Pulmonary artery endothelial cell (primary cell): ENCODE results near the gene IL1RAPL2. TPM values are rescaled to one million over a fixed set of nuclear protein-coding genes. Genes with fewer than 3 reads are reported as not detected.
"Not testable (repeated sequence)": the region's sequence is repeated elsewhere in the genome, so short reads cannot be mapped to it uniquely, and the experiment has no call there.

ENCODE experiments used
- DNase-seq: peaks from one replicate; pipeline ENCODE4 v3.0.0-alpha.2; 2011; ENCODE audit warnings: low read depth, low spot score
- total RNA-seq: library from RNA; depleted of rRNA; stranded (reverse); fragments of >200 nt; gene quantifications from 2 replicates; pipeline ENCODE4 v1.2.3, GENCODE V29; 2014

The IL1RAPL2 gene
- total RNA-seq, 1 donor from 2014 or later = not detected

GRCh38 chrX:105567082-105567481 is 1001.1 kb downstream of the IL1RAPL2 start:
- no peak for DNase-seq

GRCh38 chrX:105608745-105609144 is 1042.7 kb downstream of the IL1RAPL2 start:
- no peak for DNase-seq

- no peak for DNase-seq
Observed at GRCh38 chrX:105609530-105609929, 1043.5 kb downstream of the IL1RAPL2 start.

- no peak for DNase-seq
Observed at GRCh38 chrX:105610411-105610810, 1044.4 kb downstream of the IL1RAPL2 start.

- DNase-seq = no peak
Observed at GRCh38 chrX:105618393-105619101, 1052.5 kb downstream of the IL1RAPL2 start.

- no peak for DNase-seq
Observed at GRCh38 chrX:105634180-105634579, 1068.2 kb downstream of the IL1RAPL2 start.

GRCh38 chrX:105635794-105636193 is 1069.8 kb downstream of the IL1RAPL2 start:
- DNase-seq = no peak

- DNase-seq = no peak
Observed at GRCh38 chrX:105636667-105637066, 1070.7 kb downstream of the IL1RAPL2 start.

GRCh38 chrX:105645667-105646357 is 1079.8 kb downstream of the IL1RAPL2 start:
- no peak for DNase-seq

GRCh38 chrX:105646592-105647372 is 1080.8 kb downstream of the IL1RAPL2 start:
- no peak for DNase-seq

- no peak for DNase-seq
Observed at GRCh38 chrX:105647749-105648148, 1081.8 kb downstream of the IL1RAPL2 start.

GRCh38 chrX:105648732-105649131 is 1082.7 kb downstream of the IL1RAPL2 start:
- no peak for DNase-seq

- no peak for DNase-seq
Observed at GRCh38 chrX:105650577-105650976, 1084.6 kb downstream of the IL1RAPL2 start.

GRCh38 chrX:105650986-105651385 is 1085.0 kb downstream of the IL1RAPL2 start:
- no peak for DNase-seq

- DNase-seq = no peak
Observed at GRCh38 chrX:105653891-105654290, 1087.9 kb downstream of the IL1RAPL2 start.

- no peak for DNase-seq
Observed at GRCh38 chrX:105658136-105658535, 1092.1 kb downstream of the IL1RAPL2 start.

- DNase-seq = no peak
Observed at GRCh38 chrX:105662248-105662647, 1096.2 kb downstream of the IL1RAPL2 start.

- no peak for DNase-seq
Observed at GRCh38 chrX:105664243-105664642, 1098.2 kb downstream of the IL1RAPL2 start.

- DNase-seq = not testable (repeated sequence)
Observed at GRCh38 chrX:105684288-105684687, 1118.3 kb downstream of the IL1RAPL2 start.

GRCh38 chrX:105694839-105695238 is 1128.8 kb downstream of the IL1RAPL2 start:
- no peak for DNase-seq

- DNase-seq = no peak
Observed at GRCh38 chrX:105695451-105695850, 1129.5 kb downstream of the IL1RAPL2 start.

- no peak for DNase-seq
Observed at GRCh38 chrX:105696870-105697269, 1130.9 kb downstream of the IL1RAPL2 start.
